ENCODE results near the gene MAGOH.

Gene MAGOH

GRCh38 chr1:53190210-53190611, 48.1 kb downstream of the MAGOH start:
- Histone ChIP-seq H4K20me1 (ENCODE audit: insufficient read depth, low read length, poor library complexity, severe bottlenecking) (no peaks in the 10 kb centered on the region), H3K4me3 (ENCODE audit: low read length, poor library complexity, severe bottlenecking) (no peak overlapping the region), H3K9me3 (ENCODE audit: insufficient read depth, low read depth, low read length) (no peaks in the 10 kb centered on the region), H3K79me2 (ENCODE audit: insufficient read depth, low read length) (no peaks in the 10 kb centered on the region), H3K9ac (ENCODE audit: low read depth, low read length, poor library complexity, severe bottlenecking) (no peak overlapping the region), H2AFZ (ENCODE audit: low read length) (no peak overlapping the region), H3K4me2 (ENCODE audit: low read depth, low read length, poor library complexity, severe bottlenecking) (no peak overlapping the region), H3K36me3 (ENCODE audit: insufficient read depth, low read length) (no peaks in the 10 kb centered on the region), H3F3A (ENCODE audit: low read depth) (no peaks in the 10 kb centered on the region), H3K4me1 (ENCODE audit: insufficient read depth, low read length, poor library complexity, severe bottlenecking) (no peaks in the 10 kb centered on the region), H3K27me3 (ENCODE audit: insufficient read depth, low read length, poor library complexity, severe bottlenecking) (no peaks in the 10 kb centered on the region), H3K9me2 (replicated peaks; ENCODE audit: low read depth, low read length) (no peaks in the 10 kb centered on the region)
- no peak for TF ChIP-seq EZH2phosphoT487 (IDR thresholded peaks at IDR 0.05; ENCODE audit: borderline replicate concordance)
- TF ChIP-seq CTCF (conservative IDR thresholded peaks at IDR 0.05; ENCODE audit: low read length) = no peak

GRCh38 chr1:53189061-53189460, 49.3 kb downstream of the MAGOH start:
- TF ChIP-seq EZH2phosphoT487 (IDR thresholded peaks at IDR 0.05; ENCODE audit: borderline replicate concordance) (no peak), CTCF (conservative IDR thresholded peaks at IDR 0.05; ENCODE audit: low read length) (no peak)
- H3K36me3 ChIP-seq (ENCODE audit: insufficient read depth, low read length) = no peaks in the 10 kb centered on the region
- H3K9ac ChIP-seq (ENCODE audit: low read depth, low read length, poor library complexity, severe bottlenecking) = no peak overlapping the region
- H3F3A ChIP-seq (ENCODE audit: low read depth) = no peaks in the 10 kb centered on the region
- no peaks in the 10 kb centered on the region for H3K79me2 ChIP-seq (ENCODE audit: insufficient read depth, low read length)
- H3K4me3 ChIP-seq (ENCODE audit: low read length, poor library complexity, severe bottlenecking) = no peak overlapping the region
- H4K20me1 ChIP-seq (ENCODE audit: insufficient read depth, low read length, poor library complexity, severe bottlenecking) = no peaks in the 10 kb centered on the region
- no peaks in the 10 kb centered on the region for H3K9me3 ChIP-seq (ENCODE audit: insufficient read depth, low read depth, low read length)
- H3K4me1 ChIP-seq (ENCODE audit: insufficient read depth, low read length, poor library complexity, severe bottlenecking) = no peaks in the 10 kb centered on the region
- no peaks in the 10 kb centered on the region for H3K9me2 ChIP-seq (replicated peaks; ENCODE audit: low read depth, low read length)
- no peak overlapping the region for H3K4me2 ChIP-seq (ENCODE audit: low read depth, low read length, poor library complexity, severe bottlenecking)
- no peak overlapping the region for H2AFZ ChIP-seq (ENCODE audit: low read length)
- H3K27me3 ChIP-seq (ENCODE audit: insufficient read depth, low read length, poor library complexity, severe bottlenecking) = no peaks in the 10 kb centered on the region

GRCh38 chr1:53188099-53188498, 50.2 kb downstream of the MAGOH start:
- no peaks in the 10 kb centered on the region for H3K79me2 ChIP-seq (ENCODE audit: insufficient read depth, low read length)
- H3K36me3 ChIP-seq (ENCODE audit: insufficient read depth, low read length) = no peaks in the 10 kb centered on the region
- no peak overlapping the region for H2AFZ ChIP-seq (ENCODE audit: low read length)
- H3K9me3 ChIP-seq (ENCODE audit: insufficient read depth, low read depth, low read length) = no peaks in the 10 kb centered on the region
- no peak overlapping the region for H3K9ac ChIP-seq (ENCODE audit: low read depth, low read length, poor library complexity, severe bottlenecking)
- no peaks in the 10 kb centered on the region for H3K4me1 ChIP-seq (ENCODE audit: insufficient read depth, low read length, poor library complexity, severe bottlenecking)
- TF ChIP-seq CTCF (conservative IDR thresholded peaks at IDR 0.05; ENCODE audit: low read length) (no peak), EZH2phosphoT487 (IDR thresholded peaks at IDR 0.05; ENCODE audit: borderline replicate concordance) (no peak)
- no peak overlapping the region for H3K4me2 ChIP-seq (ENCODE audit: low read depth, low read length, poor library complexity, severe bottlenecking)
- H4K20me1 ChIP-seq (ENCODE audit: insufficient read depth, low read length, poor library complexity, severe bottlenecking) = no peaks in the 10 kb centered on the region
- H3K9me2 ChIP-seq (replicated peaks; ENCODE audit: low read depth, low read length) = no peaks in the 10 kb centered on the region
- no peak overlapping the region for H3K4me3 ChIP-seq (ENCODE audit: low read length, poor library complexity, severe bottlenecking)
- no peaks in the 10 kb centered on the region for H3K27me3 ChIP-seq (ENCODE audit: insufficient read depth, low read length, poor library complexity, severe bottlenecking)
- H3F3A ChIP-seq (ENCODE audit: low read depth) = no peaks in the 10 kb centered on the region

Data from Loucy (cell line).